Vagina (tissue), 2 donors: ENCODE data around the gene CREB3L1. TPM values are rescaled to one million over a fixed set of nuclear protein-coding genes. Genes with fewer than 3 reads are reported as not detected.

ENCODE experiments used
- DNase-seq, 2 donors: peaks; one replicate each; pipeline ENCODE4 v3.0.0-alpha.2; 2017; ENCODE audit errors: extremely low spot score in 2 of 2
- H3K27ac ChIP-seq: fragments of 200-600 bp; sonication (generic); one replicate; pipeline ENCODE4 v1.5.1; 2019
- H3K27me3 ChIP-seq: fragments of 200-600 bp; sonication (generic); one replicate; pipeline ENCODE4 v1.5.1; 2019
- H3K36me3 ChIP-seq, 2 donors: fragments of 200-600 bp; sonication (generic); one replicate each; pipeline ENCODE4 v1.5.1; 2017 to 2019
- H3K4me1 ChIP-seq: fragments of 200-600 bp; sonication (generic); one replicate; pipeline ENCODE4 v1.5.1; 2019
- H3K4me3 ChIP-seq, 2 donors: fragments of 200-600 bp; sonication (generic); 1 replicate in 1 of 2; 2 replicates in 1 of 2; pipeline ENCODE4 v1.5.1; 2016 to 2019
- H3K9me3 ChIP-seq: fragments of 200-600 bp; sonication (generic); one replicate; pipeline ENCODE4 v1.5.1; 2019
- POLR2A ChIP-seq, 2 donors: fragments of 450-650 bp; IDR thresholded peaks; one replicate each; pipeline ENCODE4 v1.6.1; 2017; ENCODE audit warnings: antibody characterized with exemption in 2 of 2, mild to moderate bottlenecking in 2 of 2, moderate library complexity in 2 of 2
- POLR2AphosphoS5 ChIP-seq, 2 donors: sonication (generic); formaldehyde crosslinking; IDR thresholded peaks; one replicate each; pipeline ENCODE4 v1.9.0; 2017; ENCODE audit warnings: antibody characterized with exemption in 2 of 2, mild to moderate bottlenecking in 2 of 2, low read depth in 1 of 2; ENCODE audit not compliant: insufficient read depth in 1 of 2
- intact Hi-C: fragments of 100-400 bp; cut with DNase I; formaldehyde crosslinking; loops from one replicate; pipeline ENCODE4 v1.15.1; 2023
- total RNA-seq: library from RNA; depleted of rRNA; stranded (reverse); fragments of >200 nt; gene quantifications from one replicate; pipeline ENCODE4 v1.2.3, GENCODE V29; 2016
- TF ChIP-seq, protein P1 (sequence below), 3 experiments: fragments of 450-650 bp in 2 of 3; fragments of 200-600 bp in 1 of 3; sonication (generic) in 1 of 3; IDR thresholded peaks; one replicate each; pipeline ENCODE4 v1.5.1; 2017 to 2019; ENCODE audit warnings: antibody characterized with exemption in 3 of 3, mild to moderate bottlenecking in 2 of 3, moderate library complexity in 2 of 3

Gene CREB3L1
- total RNA-seq, 1 donor from 2014 or later, result 11.8 TPM

DNA sequence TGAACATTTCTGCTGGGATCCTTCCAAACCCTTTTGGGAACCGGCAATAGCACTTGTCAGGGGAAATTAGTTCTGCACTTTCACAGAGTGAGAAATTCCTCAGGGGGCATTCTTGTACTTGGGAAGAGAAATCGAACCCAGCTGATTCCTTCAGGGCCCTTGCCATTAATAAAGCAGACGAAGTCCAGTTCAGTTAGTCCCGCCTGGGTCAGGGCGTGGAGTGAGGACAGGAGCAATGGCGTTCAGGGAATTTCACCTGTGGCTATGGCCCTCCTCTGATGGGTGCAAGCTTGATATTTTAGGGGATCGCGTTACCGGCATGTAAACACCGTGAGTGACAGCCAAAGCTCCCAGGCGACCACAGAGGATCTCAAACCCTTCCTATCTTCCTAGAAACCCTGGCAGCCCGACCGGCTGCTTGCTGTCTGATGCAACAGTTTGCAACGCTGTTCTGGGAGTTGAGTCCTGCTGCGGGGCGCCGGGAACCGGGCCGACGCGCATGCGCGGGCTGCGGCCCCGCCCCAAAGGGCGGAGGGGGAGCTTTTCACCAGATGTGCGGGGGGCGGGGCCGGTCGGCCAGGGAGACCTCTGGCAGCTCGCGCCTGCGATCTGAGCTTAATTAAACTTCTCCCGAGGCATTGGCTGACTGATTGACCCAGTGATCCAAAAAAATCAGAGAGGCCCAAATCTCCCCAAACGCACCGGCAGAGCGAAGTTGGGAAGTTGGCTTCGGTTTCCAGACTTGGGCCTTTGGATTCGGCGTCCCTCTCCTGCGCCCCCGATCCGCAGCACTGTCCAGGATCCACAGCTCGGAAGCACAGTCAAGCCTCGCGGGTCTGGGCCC is 34.3 kb upstream of the CREB3L1 start:
- Histone ChIP-seq H3K36me3 (no peaks in the 10 kb centered on the region), H3K4me3 (peak overlapping the region; percentile 47 to 53), H3K27me3 (no peaks in the 10 kb centered on the region), H3K4me1 (peaks cover 23% of the 10 kb centered on the region), H3K9me3 (no peaks in the 10 kb centered on the region), H3K27ac (peak overlapping the region; percentile 83)
- intact Hi-C loops, result loop anchor here (5.0 kb wide), 2 partner anchors 34 to 49 kb away; partner anchors contain the start of gene CREB3L1
- TF ChIP-seq POLR2A (IDR thresholded peaks at IDR 0.05) (peak in 1 of 2 donors; percentile 62), POLR2AphosphoS5 (IDR thresholded peaks at IDR 0.05; ENCODE audit: insufficient read depth in 1 of 2, low read depth in 1 of 2) (peak; percentile 95 to 96)
- TF ChIP-seq, protein P1, sequence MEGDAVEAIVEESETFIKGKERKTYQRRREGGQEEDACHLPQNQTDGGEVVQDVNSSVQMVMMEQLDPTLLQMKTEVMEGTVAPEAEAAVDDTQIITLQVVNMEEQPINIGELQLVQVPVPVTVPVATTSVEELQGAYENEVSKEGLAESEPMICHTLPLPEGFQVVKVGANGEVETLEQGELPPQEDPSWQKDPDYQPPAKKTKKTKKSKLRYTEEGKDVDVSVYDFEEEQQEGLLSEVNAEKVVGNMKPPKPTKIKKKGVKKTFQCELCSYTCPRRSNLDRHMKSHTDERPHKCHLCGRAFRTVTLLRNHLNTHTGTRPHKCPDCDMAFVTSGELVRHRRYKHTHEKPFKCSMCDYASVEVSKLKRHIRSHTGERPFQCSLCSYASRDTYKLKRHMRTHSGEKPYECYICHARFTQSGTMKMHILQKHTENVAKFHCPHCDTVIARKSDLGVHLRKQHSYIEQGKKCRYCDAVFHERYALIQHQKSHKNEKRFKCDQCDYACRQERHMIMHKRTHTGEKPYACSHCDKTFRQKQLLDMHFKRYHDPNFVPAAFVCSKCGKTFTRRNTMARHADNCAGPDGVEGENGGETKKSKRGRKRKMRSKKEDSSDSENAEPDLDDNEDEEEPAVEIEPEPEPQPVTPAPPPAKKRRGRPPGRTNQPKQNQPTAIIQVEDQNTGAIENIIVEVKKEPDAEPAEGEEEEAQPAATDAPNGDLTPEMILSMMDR (IDR thresholded peaks at IDR 0.05), result no peak
- DNase-seq, result peak in 1 of 2 donors; percentile 95

DNA sequence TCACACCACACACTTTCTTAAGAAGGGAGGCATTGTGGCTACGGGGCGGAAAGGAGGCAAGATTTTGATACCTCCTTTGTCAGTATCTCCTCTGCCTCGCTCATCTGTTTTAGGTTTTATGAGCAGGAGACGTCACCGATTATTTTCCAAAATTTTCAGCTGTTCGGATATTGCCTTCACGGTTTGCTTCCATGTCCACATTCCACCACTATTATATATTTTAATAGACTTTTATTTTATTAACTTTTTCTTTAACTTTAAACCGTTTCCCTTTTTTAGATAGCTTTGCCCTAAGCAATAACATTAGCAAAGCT is 33.7 kb upstream of the CREB3L1 start:
- intact Hi-C loops, result loop anchor here (5.0 kb wide), 2 partner anchors 34 to 49 kb away; partner anchors contain the start of gene CREB3L1
- Histone ChIP-seq H3K27me3 (no peaks in the 10 kb centered on the region), H3K4me1 (peaks cover 17% of the 10 kb centered on the region), H3K27ac (peak overlapping the region; percentile 83), H3K4me3 (peak overlapping the region; percentile 47 to 53), H3K36me3 (no peaks in the 10 kb centered on the region), H3K9me3 (no peaks in the 10 kb centered on the region)
- DNase-seq, result no peak
- no peak for TF ChIP-seq POLR2A (IDR thresholded peaks at IDR 0.05)
- TF ChIP-seq, protein P1 (IDR thresholded peaks at IDR 0.05), result no peak

DNA sequence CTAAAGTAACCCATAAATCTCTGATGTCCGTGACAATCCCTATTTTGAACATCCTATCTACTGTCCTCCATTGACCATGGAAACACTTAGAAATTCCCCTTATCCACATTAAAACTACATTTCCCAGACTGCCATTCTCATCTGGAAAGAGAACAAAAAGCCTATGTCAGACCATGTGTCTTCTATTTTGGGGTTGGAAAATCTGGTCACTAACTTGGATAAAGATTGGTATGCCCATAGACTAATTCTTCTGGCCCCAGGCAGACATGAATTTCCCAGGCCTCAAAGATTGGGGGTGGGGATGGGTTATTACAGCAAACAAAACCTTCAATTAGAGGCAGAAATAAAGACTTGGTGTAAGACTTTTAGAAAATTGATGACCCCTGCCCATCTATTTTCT is 30.9 kb upstream of the CREB3L1 start:
- Histone ChIP-seq H3K27ac (no peak overlapping the region), H3K4me1 (peaks cover 9% of the 10 kb centered on the region), H3K4me3 (no peak overlapping the region), H3K9me3 (no peaks in the 10 kb centered on the region), H3K27me3 (no peaks in the 10 kb centered on the region), H3K36me3 (no peaks in the 10 kb centered on the region)
- no peak for TF ChIP-seq POLR2A (IDR thresholded peaks at IDR 0.05)
- no peak for DNase-seq
- intact Hi-C loops, result no loop called here

DNA sequence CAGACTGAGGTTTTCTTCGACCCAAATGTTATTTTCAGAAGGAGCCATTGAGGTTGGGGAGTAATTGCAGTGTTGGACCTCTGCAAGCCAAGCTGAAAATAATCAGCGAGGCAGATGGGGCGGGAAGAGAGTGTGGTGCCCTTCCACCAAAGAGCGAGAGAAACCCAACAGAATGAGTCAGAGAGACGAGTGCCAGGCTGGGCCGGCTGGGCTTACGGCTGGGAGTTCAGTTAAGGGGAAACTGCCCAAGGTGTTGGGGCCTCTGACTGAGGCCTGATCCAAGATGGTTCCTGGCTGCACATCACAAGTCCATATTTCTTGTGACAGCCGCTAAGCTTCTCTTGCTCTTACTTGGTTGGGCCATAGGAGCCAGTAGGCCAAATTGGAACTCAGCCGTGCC is 30.4 kb upstream of the CREB3L1 start:
- TF ChIP-seq, protein P1 (IDR thresholded peaks at IDR 0.05), result no peak
- TF ChIP-seq POLR2AphosphoS5 (IDR thresholded peaks at IDR 0.05; ENCODE audit: insufficient read depth in 1 of 2, low read depth in 1 of 2) (no peak), POLR2A (IDR thresholded peaks at IDR 0.05) (no peak)
- DNase-seq, result no peak
- no peak overlapping the region for H3K4me3 ChIP-seq
- no peak overlapping the region for H3K27ac ChIP-seq
- peaks cover 9% of the 10 kb centered on the region for H3K4me1 ChIP-seq
- intact Hi-C loops, result no loop called here
- no peaks in the 10 kb centered on the region for H3K9me3 ChIP-seq
- H3K27me3 ChIP-seq, result no peaks in the 10 kb centered on the region
- H3K36me3 ChIP-seq, result no peaks in the 10 kb centered on the region

DNA sequence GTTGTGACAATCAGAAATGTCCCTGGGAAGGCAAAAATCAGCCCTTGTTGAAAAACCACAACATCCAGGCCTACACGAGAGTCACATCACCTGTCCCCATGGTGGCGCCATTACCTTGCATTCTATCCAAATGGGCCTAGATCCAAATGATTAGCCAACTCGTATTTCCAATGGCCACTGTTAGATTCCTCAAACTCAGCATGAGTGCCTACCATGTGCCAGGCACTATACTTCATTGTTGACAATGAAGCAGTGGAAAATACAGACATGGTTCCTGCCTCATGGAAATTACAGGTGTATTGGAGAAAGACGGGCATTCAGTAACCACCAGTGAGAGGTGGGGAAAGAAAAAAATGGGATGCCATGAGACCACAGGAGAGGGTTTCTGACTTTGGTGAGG is 29.8 kb upstream of the CREB3L1 start:
- intact Hi-C loops, result no loop called here
- Histone ChIP-seq H3K36me3 (no peaks in the 10 kb centered on the region), H3K27ac (no peak overlapping the region), H3K27me3 (no peaks in the 10 kb centered on the region), H3K4me3 (no peak overlapping the region), H3K4me1 (peaks cover 5% of the 10 kb centered on the region), H3K9me3 (no peaks in the 10 kb centered on the region)
- TF ChIP-seq POLR2AphosphoS5 (IDR thresholded peaks at IDR 0.05; ENCODE audit: insufficient read depth in 1 of 2, low read depth in 1 of 2), result no peak
- TF ChIP-seq, protein P1 (IDR thresholded peaks at IDR 0.05), result peak in 1 of 3 experiments; percentile 7
- TF ChIP-seq POLR2A (IDR thresholded peaks at IDR 0.05), result no peak
- no peak for DNase-seq
